Ammon's horn (tissue), 1 donor: ENCODE results near the gene GLI1.
A peak's percentile ranks its signal among the peaks of the same experiment; 100 is the strongest.
"Not testable (repeated sequence)": the region's sequence is repeated elsewhere in the genome, so short reads cannot be mapped to it uniquely, and the experiment has no call there.

Experiments
- DNase-seq: peaks from one replicate; pipeline ENCODE4 v3.0.0-alpha.2; 2016; ENCODE audit warnings: low spot score

GLI1 gene

GRCh38 chr12:57441846-57442427 is 17.6 kb upstream of the GLI1 start:
- DNase-seq = no peak

- DNase-seq = not testable (repeated sequence)
Measured at GRCh38 chr12:57444337-57444736, 15.2 kb upstream of the GLI1 start.

GRCh38 chr12:57444744-57445143 is 14.8 kb upstream of the GLI1 start:
- DNase-seq = no peak

GRCh38 chr12:57446292-57446960 is 13.2 kb upstream of the GLI1 start:
- DNase-seq = no peak

- DNase-seq = no peak
Measured at GRCh38 chr12:57448669-57449068, 10.9 kb upstream of the GLI1 start.

GRCh38 chr12:57449375-57449774 is 10.2 kb upstream of the GLI1 start:
- DNase-seq = no peak

GRCh38 chr12:57450057-57450456 is 9.5 kb upstream of the GLI1 start:
- no peak for DNase-seq

GRCh38 chr12:57451233-57451778 is 8.3 kb upstream of the GLI1 start:
- no peak for DNase-seq

- no peak for DNase-seq
Measured at GRCh38 chr12:57452181-57452936, 7.2 kb upstream of the GLI1 start.

- DNase-seq = peak; percentile 85
Measured at GRCh38 chr12:57452937-57453509, 6.6 kb upstream of the GLI1 start.

GRCh38 chr12:57454213-57454565 is 5.4 kb upstream of the GLI1 start:
- DNase-seq = no peak

GRCh38 chr12:57454566-57455373 is 4.8 kb upstream of the GLI1 start, which contains the start of gene INHBE:
INHBE (plus strand) TSS chr12:57455307; CDS start chr12:57455537, 230 bp downstream.
- no peak for DNase-seq

- no peak for DNase-seq
Measured at GRCh38 chr12:57455374-57456144, 4.0 kb upstream of the GLI1 start.

GRCh38 chr12:57456145-57456700 is 3.4 kb upstream of the GLI1 start:
- no peak for DNase-seq

GRCh38 chr12:57456737-57457490 is 2.7 kb upstream of the GLI1 start:
- DNase-seq = no peak

- no peak for DNase-seq
Measured at GRCh38 chr12:57458665-57459054, 925 bp upstream of the GLI1 start.

- DNase-seq = peak; percentile 98
Measured at GRCh38 chr12:57459055-57459749, 383 bp upstream of the GLI1 start.

GRCh38 chr12:57460468-57460784 is 841 bp downstream of the GLI1 start:
- no peak for DNase-seq

- no peak for DNase-seq
Measured at GRCh38 chr12:57460841-57461275, 1.3 kb downstream of the GLI1 start.
